Activated naive CD4-positive, alpha-beta T cell treated with Interleukin-2 at 50 U/mL for 16 hours (primary cell): Measurements from ENCODE around the gene P2RY11.

ENCODE experiments used
- DNase-seq: peaks from one replicate; pipeline ENCODE4 v3.0.0-alpha.2; 2020

The P2RY11 gene

GRCh38 chr19:10111405-10111811 lies at the start of gene P2RY11:
P2RY11 (plus strand) TSS chr19:10111693; CDS start chr19:10111722, 29 bp downstream.
- DNase-seq: peak; percentile 38

- no peak for DNase-seq
These were observed 49.7 kb upstream of the P2RY11 start for GRCh38 chr19:10061717-10062310.

GRCh38 chr19:10068205-10068604 lies 43.3 kb upstream of the P2RY11 start:
- no peak for DNase-seq

- no peak for DNase-seq
These were observed 42.4 kb upstream of the P2RY11 start for GRCh38 chr19:10069046-10069445.

GRCh38 chr19:10070730-10071446 lies 40.6 kb upstream of the P2RY11 start:
- DNase-seq: no peak

GRCh38 chr19:10074153-10074552 lies 37.3 kb upstream of the P2RY11 start:
- peak; percentile 59 for DNase-seq

GRCh38 chr19:10076535-10076934 lies 35.0 kb upstream of the P2RY11 start:
- DNase-seq: no peak

- DNase-seq: no peak
These were observed 33.2 kb upstream of the P2RY11 start for GRCh38 chr19:10078329-10078728.

- no peak for DNase-seq
These were observed 32.5 kb upstream of the P2RY11 start for GRCh38 chr19:10079031-10079453.

GRCh38 chr19:10083911-10084310 lies 27.6 kb upstream of the P2RY11 start:
- DNase-seq: no peak

GRCh38 chr19:10084803-10085202 lies 26.7 kb upstream of the P2RY11 start:
- no peak for DNase-seq

- DNase-seq: peak; percentile 84
These were observed 25.6 kb upstream of the P2RY11 start, which contains the start of gene SHFL for GRCh38 chr19:10085641-10086590. SHFL (plus strand) TSS chr19:10086317; CDS start chr19:10086428, 111 bp downstream.

- DNase-seq: peak; percentile 49
These were observed 24.8 kb upstream of the P2RY11 start for GRCh38 chr19:10086591-10087192.

GRCh38 chr19:10087296-10088061 lies 24.0 kb upstream of the P2RY11 start:
- no peak for DNase-seq

GRCh38 chr19:10088949-10089554 lies 22.4 kb upstream of the P2RY11 start:
- no peak for DNase-seq

GRCh38 chr19:10089801-10090375 lies 21.6 kb upstream of the P2RY11 start:
- no peak for DNase-seq

GRCh38 chr19:10091370-10091687 lies 20.2 kb upstream of the P2RY11 start:
- DNase-seq: no peak

- DNase-seq: no peak
These were observed 19.4 kb upstream of the P2RY11 start for GRCh38 chr19:10091895-10092641.

- DNase-seq: no peak
These were observed 18.7 kb upstream of the P2RY11 start for GRCh38 chr19:10092648-10093294.
